Stimulated activated CD4-positive, alpha-beta T cell treated with anti-CD3 and anti-CD28 coated beads, Interleukin-2, amount 100 ng/mL, for 24 hours (primary cell): Measurements from ENCODE around the gene SLC35F1.
"Not testable (repeated sequence)": the region's sequence is repeated elsewhere in the genome, so short reads cannot be mapped to it uniquely, and the experiment has no call there.

ENCODE experiments used
- DNase-seq, 2 donors: peaks; one replicate each; pipeline ENCODE4 v3.0.0-alpha.2; 2020

Gene SLC35F1

GRCh38 chr6:118016532-118016931 lies 109.5 kb downstream of the SLC35F1 start:
- no peak for DNase-seq

- no peak for DNase-seq
Observed at GRCh38 chr6:118017301-118017848, 110.3 kb downstream of the SLC35F1 start.

GRCh38 chr6:118023771-118024170 lies 116.7 kb downstream of the SLC35F1 start:
- DNase-seq = no peak

GRCh38 chr6:118029967-118030366 lies 122.9 kb downstream of the SLC35F1 start:
- DNase-seq = no peak

GRCh38 chr6:118037479-118037878 lies 130.4 kb downstream of the SLC35F1 start:
- not testable (repeated sequence) for DNase-seq

- no peak for DNase-seq
Observed at GRCh38 chr6:118042855-118043254, 135.8 kb downstream of the SLC35F1 start.

GRCh38 chr6:118044275-118044674 lies 137.2 kb downstream of the SLC35F1 start:
- no peak for DNase-seq

- DNase-seq = no peak
Observed at GRCh38 chr6:118054082-118054481, 147.0 kb downstream of the SLC35F1 start.

GRCh38 chr6:118061666-118062065 lies 154.6 kb downstream of the SLC35F1 start:
- DNase-seq = no peak

GRCh38 chr6:118080547-118080946 lies 173.5 kb downstream of the SLC35F1 start:
- DNase-seq = no peak

GRCh38 chr6:118083711-118084110 lies 176.6 kb downstream of the SLC35F1 start:
- no peak for DNase-seq

- DNase-seq = no peak
Observed at GRCh38 chr6:118085665-118086064, 178.6 kb downstream of the SLC35F1 start.

GRCh38 chr6:118086159-118086558 lies 179.1 kb downstream of the SLC35F1 start:
- no peak for DNase-seq

GRCh38 chr6:118092086-118092485 lies 185.0 kb downstream of the SLC35F1 start:
- no peak for DNase-seq

- DNase-seq = no peak
Observed at GRCh38 chr6:118097576-118097975, 190.5 kb downstream of the SLC35F1 start.

GRCh38 chr6:118100717-118101116 lies 193.7 kb downstream of the SLC35F1 start:
- no peak for DNase-seq

- DNase-seq = no peak
Observed at GRCh38 chr6:118101220-118101619, 194.2 kb downstream of the SLC35F1 start.

- no peak for DNase-seq
Observed at GRCh38 chr6:118101831-118102345, 194.8 kb downstream of the SLC35F1 start.

- DNase-seq = no peak
Observed at GRCh38 chr6:118102401-118102800, 195.3 kb downstream of the SLC35F1 start.

- DNase-seq = no peak
Observed at GRCh38 chr6:118103381-118104146, 196.5 kb downstream of the SLC35F1 start.

GRCh38 chr6:118122161-118122725 lies 215.2 kb downstream of the SLC35F1 start:
- no peak for DNase-seq

GRCh38 chr6:118122801-118123200 lies 215.7 kb downstream of the SLC35F1 start:
- DNase-seq = no peak

GRCh38 chr6:118123503-118124037 lies 216.5 kb downstream of the SLC35F1 start:
- DNase-seq = no peak

- DNase-seq = no peak
Observed at GRCh38 chr6:118124851-118125250, 217.8 kb downstream of the SLC35F1 start.
